Activated T-cell treated with anti-CD3 and anti-CD28 coated beads, Interleukin-2, amount 50 U/mL, for 1 hour (primary cell): Measurements from ENCODE around the gene ARHGEF7.
"Not testable (repeated sequence)": the region's sequence is repeated elsewhere in the genome, so short reads cannot be mapped to it uniquely, and the experiment has no call there.

Experiments used
- DNase-seq: peaks from one replicate; pipeline ENCODE4 v3.0.0-alpha.2; 2020

The ARHGEF7 gene

GRCh38 chr13:111230385-111230930 is 115.3 kb downstream of the ARHGEF7 start:
- no peak for DNase-seq

DNA sequence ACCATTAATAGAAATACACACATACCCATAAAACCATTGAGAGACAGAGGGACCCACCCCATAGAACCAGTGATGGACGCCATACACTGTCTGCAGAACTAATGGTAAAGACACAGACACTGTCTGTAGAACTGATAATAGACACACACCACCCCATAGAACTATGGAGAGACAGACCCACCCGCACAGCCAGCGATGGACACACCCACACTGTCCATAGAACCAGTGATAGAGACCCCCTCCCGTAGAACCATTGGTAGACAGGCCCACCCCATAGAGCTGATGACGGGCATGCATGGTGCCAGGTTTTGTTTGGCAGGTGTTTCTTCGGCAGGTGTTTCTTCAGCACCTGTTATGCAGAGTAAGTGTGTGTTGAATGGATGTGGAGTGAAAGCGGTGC is 117.1 kb downstream of the ARHGEF7 start:
- no peak for DNase-seq

DNA sequence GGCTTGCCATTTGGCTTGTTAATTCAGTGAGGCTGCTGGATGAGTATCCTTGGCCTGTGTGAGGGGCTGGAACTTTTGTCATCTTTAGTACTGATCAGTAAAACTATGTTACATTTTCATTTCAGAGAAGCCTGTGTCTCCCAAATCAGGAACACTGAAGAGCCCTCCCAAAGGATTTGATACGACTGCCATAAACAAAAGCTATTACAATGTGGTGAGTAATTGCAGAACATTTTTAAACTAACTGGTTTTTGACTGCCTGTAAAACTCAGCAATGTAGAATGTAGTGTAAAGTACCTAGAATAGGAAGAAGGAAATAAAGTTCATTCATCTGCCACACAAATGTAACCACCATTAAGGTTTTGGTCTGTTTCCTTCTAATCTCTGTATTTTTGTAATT is 118.0 kb downstream of the ARHGEF7 start:
- no peak for DNase-seq

GRCh38 chr13:111239764-111240670 is 124.9 kb downstream of the ARHGEF7 start:
- DNase-seq, result no peak

- DNase-seq, result no peak
Observed at GRCh38 chr13:111241006-111241755, 126.1 kb downstream of the ARHGEF7 start.

DNA sequence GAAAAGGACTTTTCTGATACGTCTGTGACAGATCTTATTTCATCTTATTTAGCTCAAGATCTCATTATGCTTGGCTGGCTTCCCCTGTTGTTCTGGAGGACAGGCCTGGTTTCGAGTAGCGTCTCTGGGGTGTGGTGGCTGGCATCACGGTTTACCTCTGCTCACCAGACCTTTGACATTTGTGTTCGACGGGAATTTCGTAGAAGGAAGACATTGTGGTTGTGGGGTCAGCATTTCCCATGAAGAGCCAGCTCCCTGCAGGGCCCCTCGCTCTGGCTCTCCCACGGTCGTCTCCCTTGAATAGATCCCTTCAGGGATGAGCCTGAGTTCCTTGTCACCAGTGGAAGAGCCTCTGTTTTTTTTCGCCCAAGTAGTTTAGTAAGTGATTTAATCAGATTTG is 126.8 kb downstream of the ARHGEF7 start:
- no peak for DNase-seq

DNA sequence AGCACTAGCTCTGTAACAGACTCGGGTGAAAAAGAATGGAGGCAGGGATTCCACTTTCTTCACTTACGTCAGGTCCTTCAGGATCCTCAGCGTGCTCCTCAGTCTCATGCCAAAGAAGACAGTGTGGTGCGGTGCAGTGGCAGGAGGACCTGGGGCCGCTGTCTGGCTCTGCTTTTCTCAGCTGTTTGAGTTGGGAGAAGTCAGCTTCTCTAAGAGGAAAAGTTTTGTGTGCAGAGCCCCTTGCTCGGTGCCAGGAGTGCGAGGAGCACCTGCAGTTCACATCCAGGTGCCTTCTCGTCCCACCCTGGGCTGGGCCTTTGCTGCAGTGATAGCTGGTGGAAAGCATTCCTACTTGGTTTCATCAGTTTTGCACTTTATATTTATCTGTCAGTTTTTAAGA is 127.5 kb downstream of the ARHGEF7 start:
- DNase-seq, result no peak

DNA sequence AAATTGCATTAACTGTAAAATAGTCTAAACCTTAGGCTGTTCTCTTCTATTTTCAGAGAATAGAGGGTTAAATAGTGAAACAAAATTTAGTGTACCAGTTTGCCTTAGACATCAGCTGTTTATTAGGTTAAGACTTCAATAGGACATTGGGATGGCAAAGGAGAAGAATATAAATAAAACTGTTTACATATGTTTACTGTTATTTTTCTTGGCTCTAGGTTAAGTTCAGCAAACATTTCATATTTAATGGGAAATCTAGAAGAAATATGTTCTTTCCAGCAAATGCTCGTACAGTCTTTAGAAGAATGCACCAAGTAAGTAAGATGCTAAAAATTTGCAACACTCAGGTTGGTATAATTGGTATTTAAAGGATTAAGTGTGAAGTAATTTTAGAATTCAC is 128.9 kb downstream of the ARHGEF7 start:
- DNase-seq, result no peak

DNA sequence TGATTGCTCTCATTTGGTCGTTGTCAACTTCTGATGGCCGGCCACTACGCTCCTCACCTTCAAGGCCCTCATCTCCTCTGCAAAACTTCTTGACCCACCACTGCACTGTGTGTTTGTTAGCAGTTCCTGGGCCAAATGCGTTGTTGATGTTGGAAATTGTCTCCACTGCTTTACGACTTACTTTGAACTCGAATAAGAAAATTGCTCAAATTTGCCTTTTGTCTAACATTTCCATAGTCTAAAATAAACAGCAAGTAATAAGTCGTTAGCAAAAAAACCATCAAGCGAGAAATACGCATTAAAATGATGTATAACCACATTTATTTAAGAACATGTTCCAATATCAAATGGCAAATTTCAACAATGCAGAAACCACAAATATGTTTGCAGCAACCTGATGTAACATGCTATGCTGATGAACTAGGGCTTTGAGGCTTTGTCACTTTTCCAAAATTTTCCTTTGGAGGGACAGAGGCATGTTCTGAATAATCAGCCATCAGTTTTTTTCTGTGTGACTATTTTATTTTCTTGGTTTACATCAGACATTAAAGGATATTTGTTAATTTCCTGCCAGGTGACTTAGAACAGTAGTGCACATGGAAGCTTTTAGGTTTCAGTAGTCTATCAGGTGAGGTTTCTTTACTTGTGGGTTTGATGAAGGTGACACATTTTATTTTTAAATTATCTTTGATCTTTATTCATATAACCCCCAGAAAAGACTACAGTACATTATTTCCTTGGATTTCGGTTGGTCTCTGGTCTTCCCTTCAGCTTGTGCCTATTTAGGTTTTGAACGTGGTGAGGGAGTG is 130.7 kb downstream of the ARHGEF7 start:
- DNase-seq, result no peak

DNA sequence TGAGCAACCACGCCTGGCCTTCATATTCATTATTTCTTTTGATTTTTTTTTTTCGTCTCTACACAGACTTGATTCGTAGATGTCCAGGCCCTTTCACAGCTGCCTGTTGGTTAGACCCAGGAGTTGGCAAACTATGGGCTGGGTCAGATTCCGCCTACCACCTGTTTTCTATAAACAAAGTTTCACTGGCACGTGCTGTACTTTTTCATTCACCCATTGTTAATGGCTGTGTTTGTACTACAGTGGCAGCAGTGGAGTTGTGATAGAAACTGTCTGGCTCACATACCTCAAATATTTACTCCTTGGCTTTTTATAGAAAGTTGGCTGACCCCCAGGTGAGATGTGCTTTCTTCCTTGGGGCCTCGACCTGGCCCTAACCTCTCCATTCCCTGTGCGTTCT is 132.4 kb downstream of the ARHGEF7 start:
- DNase-seq, result no peak

DNA sequence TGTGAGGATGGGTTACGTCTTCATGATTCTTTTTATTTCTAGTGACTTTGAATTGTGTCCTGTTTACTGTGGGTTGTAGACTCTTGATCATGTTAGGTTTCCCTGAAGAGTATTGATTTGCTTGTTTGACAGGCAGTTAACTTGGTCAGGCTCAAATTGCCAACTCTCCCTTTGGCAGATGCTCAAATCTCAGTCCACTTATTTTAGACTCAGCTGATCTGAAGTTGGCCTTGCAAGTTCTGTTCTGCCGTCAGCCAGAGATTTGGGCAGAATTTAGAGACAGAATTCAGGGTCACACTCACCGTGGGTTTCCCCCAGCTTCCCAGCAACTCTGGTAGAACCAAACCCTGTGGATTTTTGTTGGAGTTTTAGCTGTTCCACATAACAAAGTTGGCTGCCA is 133.7 kb downstream of the ARHGEF7 start:
- DNase-seq, result no peak

DNA sequence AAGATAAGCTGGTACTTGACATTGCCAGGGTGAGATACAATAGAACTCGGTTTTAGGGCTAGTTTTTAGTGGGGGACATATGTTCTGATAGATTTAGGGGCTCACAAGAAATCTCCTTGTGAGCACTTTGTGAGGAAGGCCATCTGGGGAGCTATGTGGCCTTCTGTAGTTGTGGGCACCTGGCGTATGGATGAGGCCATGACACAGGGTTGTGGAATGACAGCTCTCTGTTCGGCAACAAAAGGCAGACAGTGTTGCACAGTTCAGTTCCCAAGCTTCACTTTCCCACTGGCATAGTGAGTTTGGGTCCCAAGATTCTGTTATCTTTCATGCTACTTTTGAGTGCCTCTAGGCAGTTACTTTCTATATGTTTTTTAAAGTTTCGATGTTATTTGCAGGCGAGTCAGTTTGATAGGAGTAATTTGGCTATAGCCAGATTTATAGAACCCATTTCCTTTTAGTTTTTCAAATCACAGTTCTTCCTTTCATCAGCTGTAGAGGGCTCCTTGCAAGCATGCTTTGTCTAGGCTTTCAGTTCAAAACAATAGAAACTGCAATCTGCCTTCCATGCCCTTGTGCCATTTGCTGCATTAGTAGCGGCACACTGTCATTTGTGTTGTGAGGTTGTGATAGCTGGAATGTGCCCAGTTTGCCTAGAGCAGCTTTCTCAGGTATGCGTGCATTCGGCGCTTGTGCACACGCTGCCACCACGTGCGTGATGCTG is 134.7 kb downstream of the ARHGEF7 start:
- DNase-seq, result no peak

GRCh38 chr13:111251646-111252445 is 136.7 kb downstream of the ARHGEF7 start:
- no peak for DNase-seq

DNA sequence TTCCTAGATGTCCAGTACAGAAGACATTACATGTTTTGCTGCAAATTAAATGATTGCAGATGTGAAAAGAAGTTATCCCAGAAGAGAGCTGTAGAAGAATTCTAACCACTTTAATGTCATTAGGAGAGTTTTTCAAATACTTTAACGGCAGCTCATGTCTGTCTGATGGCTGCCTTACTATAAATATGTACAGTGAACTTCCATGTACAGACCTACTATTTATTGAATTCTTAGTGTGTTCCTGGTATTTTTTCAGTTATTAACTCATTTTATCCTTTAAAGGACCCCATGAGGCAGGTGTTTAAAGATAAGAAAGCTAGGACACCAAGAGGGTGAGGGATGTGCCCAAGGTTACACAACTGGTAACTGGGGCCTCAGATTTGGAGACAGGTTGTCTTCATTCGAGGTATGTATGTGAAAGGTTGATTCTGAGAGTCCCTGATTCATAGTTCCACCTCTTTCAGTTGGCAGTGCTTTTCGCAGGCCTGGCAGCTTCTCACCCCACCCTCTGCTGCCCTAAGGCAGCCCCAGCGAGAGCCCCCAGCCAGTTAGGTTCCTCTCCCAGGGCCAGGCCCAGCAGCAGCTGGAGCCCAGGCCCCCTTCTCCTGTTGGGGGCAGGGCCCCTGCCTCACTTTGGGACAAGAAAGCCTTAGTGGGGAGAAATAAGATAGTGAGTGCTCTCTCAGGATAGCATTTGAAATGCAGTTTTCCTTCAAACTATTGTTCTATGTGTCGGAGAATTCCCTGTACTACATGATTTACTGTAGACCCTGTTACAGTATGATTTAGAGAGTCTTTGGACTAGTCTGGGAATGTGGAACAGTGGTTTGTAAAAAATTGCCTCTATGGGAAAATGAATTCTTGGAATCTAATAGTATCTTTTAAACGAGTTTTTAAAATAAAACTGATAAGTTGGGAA is 137.6 kb downstream of the ARHGEF7 start:
- DNase-seq, result no peak

DNA sequence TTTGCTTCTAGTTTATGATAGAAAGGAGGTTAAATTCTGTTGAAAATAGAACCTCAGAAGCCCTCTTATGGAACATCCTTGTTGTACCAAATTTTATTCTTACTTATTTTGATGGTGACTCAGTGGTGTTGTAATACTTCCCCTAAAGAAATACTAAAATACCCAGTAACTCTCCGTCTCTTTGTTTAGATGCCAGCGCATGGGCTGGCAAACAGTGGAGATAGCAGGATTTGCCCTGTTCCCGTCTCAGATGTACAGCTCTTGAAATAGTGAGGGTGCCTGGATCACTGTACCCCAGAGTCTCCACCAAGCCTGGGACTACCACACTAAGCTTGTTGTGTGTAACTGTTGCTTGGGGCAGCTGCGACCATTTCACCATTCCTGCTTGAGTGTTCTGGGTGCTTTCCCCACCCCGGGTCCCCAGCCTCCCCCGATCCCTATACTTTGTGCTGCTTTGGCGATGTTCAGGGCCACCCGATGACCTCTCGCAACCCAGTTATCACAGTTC is 138.3 kb downstream of the ARHGEF7 start:
- DNase-seq, result no peak

- DNase-seq, result no peak
Observed at GRCh38 chr13:111255228-111255790, 140.2 kb downstream of the ARHGEF7 start.

DNA sequence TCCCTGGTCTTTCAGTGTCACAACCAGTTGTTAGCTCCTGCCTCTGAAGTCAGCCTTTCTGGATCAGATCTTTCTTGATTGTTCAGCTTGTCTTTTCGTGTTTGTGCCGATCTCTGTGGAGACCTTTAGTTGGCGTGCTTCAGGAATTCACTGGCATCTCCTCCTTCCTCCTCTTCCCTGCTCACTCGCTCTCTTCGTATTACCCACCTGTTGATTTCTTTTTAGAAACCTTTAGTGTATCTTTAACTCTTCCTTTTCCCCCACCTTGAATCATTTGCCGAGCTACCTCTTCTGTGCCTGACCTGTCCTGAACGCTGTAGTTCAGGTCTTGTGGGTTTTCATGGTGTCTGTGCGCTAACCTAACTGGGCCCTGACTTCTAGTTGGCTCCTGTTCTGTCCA is 141.3 kb downstream of the ARHGEF7 start:
- no peak for DNase-seq

- DNase-seq, result no peak
Observed at GRCh38 chr13:111256946-111257345, 141.8 kb downstream of the ARHGEF7 start.

DNA sequence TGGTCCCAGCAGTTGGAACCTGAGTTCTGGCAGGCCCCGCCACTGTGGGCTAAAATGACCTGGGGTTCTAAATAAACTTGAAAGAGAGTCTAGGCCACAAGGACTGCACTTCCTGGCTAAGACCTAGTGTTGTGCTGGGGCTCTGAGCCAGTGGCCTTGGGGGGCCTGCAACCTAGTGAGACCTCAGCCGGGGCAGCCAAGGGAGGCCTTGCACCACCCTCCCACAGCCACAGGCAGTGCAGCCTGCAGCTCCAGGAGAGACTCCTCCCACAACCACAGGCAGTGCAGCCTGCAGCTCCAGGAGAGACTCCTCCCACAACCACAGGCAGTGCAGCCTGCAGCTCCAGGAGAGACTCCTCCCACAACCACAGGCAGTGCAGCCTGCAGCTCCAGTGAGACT is 142.8 kb downstream of the ARHGEF7 start:
- DNase-seq, result not testable (repeated sequence)

DNA sequence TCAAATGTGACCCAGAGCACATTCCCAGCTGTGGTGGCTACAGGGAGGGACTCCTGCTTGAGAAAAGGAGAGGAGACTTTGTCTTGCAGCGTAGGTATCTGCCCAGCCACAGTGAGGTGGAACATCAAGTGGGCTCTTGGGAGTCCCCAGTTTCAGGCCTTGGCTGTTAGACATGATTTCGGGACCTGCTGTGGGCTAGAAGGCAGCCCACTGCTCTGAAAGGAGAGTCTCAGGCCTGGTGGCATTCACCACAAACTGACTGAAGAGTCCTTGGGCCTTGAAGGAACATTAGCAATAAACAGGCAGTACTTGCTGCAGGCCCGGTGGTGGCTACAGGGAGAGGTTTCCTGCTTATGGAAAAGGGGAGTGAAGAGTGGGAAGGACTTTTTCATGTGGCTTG is 143.5 kb downstream of the ARHGEF7 start:
- DNase-seq, result no peak
